Endodermal cell (in vitro differentiated cells): ENCODE results near the gene ZNF567. TPM values are rescaled to one million over a fixed set of nuclear protein-coding genes. Genes with fewer than 3 reads are reported as not detected.

ENCODE experiments used
- DNase-seq: peaks from one replicate; pipeline ENCODE4 v3.0.0-alpha.2; 2017
- H3K27ac ChIP-seq: 2 replicates; pipeline ENCODE4 v1.5.1; 2013; ENCODE audit warnings: mild to moderate bottlenecking, low read depth, low read length, moderate library complexity
- H3K27me3 ChIP-seq: 2 replicates; pipeline ENCODE4 v1.6.1; 2013; ENCODE audit warnings: mild to moderate bottlenecking, low read length, moderate library complexity; ENCODE audit not compliant: insufficient read depth, control insufficient read depth, poor library complexity, severe bottlenecking
- H3K36me3 ChIP-seq: 2 replicates; pipeline ENCODE4 v1.7.0; 2013; ENCODE audit warnings: mild to moderate bottlenecking, low read length, moderate library complexity; ENCODE audit not compliant: control insufficient read depth, insufficient read depth
- H3K4me1 ChIP-seq: one replicate; pipeline ENCODE4 v1.7.0; 2013; ENCODE audit warnings: low read length; ENCODE audit not compliant: control insufficient read depth, insufficient read depth
- H3K4me3 ChIP-seq: 2 replicates; pipeline ENCODE4 v1.5.1; 2013; ENCODE audit warnings: mild to moderate bottlenecking, low read length, moderate library complexity
- H3K9ac ChIP-seq: 2 replicates; pipeline ENCODE4 v1.6.1; 2013; ENCODE audit warnings: mild to moderate bottlenecking, low read length, moderate library complexity; ENCODE audit not compliant: poor library complexity, severe bottlenecking; ENCODE audit errors: extremely low read depth
- H3K9me3 ChIP-seq: 2 replicates; pipeline ENCODE4 v1.6.1; 2013; ENCODE audit warnings: mild to moderate bottlenecking, low read length, moderate library complexity; ENCODE audit not compliant: control insufficient read depth
- H3K27ac Mint-ChIP-seq: 2 replicates; pipeline ENCODE4 v1.8.0; 2020; ENCODE audit warnings: mixed read lengths
- H3K27me3 Mint-ChIP-seq: 2 replicates; pipeline ENCODE4 v1.8.0; 2021; ENCODE audit warnings: mild to moderate bottlenecking, mixed read lengths; ENCODE audit not compliant: insufficient read depth
- H3K36me3 Mint-ChIP-seq: 2 replicates; pipeline ENCODE4 v1.8.0; 2020; ENCODE audit warnings: low read depth, mixed read lengths
- H3K4me1 Mint-ChIP-seq: 2 replicates; pipeline ENCODE4 v1.8.0; 2020; ENCODE audit warnings: mixed read lengths
- H3K4me3 Mint-ChIP-seq: 2 replicates; pipeline ENCODE4 v1.8.0; 2020; ENCODE audit warnings: mild to moderate bottlenecking, moderate library complexity, mixed read lengths
- H3K9me3 Mint-ChIP-seq: 2 replicates; pipeline ENCODE4 v1.8.0; 2020; ENCODE audit warnings: mild to moderate bottlenecking, mixed read lengths
- WGBS, 2 experiments: methylation state at CpG; one replicate each; pipeline versions ENCODE4 v1.1.5 to v1.1.7; 2013; ENCODE audit warnings: missing lambda C conversion rate in 2 of 2, mixed read lengths in 1 of 2; ENCODE audit not compliant: insufficient coverage in 1 of 2, insufficient read length in 1 of 2; 5-methylcytosine and 5-hydroxymethylcytosine counted together
- total RNA-seq, 2 donors: library from RNA; stranded (reverse); fragmentation: NEBNext Ultra II Directional in 1 of 2; extraction: Animal tissue kit (Norgen Biotek cat#: 25700) in 1 of 2; gene quantifications; 2 replicates in 1 of 2; 3 replicates in 1 of 2; pipeline ENCODE4 v1.2.1, GENCODE V29; 2021
- TF ChIP-seq, protein P1 (sequence below): fragments of 200-600 bp; sonication (generic); conservative IDR thresholded peaks from 2 replicates; pipeline ENCODE4 v1.5.0; 2021; ENCODE audit warnings: antibody characterized with exemption, mild to moderate bottlenecking

ZNF567 gene
- total RNA-seq, 2 donors from 2014 or later = 14.3 to 17.2 TPM

DNA sequence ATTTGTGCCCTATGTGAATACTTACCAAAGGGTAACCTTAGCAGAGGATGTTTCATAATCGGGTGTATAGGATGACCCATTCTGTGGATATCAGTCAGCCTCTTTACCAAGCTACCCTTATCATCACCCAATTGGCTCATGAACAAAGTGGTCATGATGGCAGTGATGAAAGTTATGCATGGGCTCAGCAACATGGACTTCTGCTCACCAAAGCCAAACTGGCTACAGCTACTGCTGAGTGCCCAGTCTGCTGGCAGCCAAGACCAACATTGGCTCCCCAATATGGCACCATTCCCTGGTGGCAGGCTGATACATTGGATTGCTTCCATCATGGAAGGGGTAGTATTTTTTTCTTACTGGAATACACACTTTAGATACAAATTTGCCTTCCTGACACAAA is 15.0 kb upstream of the ZNF567 start:
- no peak for DNase-seq
- 100% methylated on average over 1 of the region's 1 CpG; no CpG with 5 or more reads in 1 of the 2 experiments for WGBS, 2 experiments
- Mint-ChIP-seq H3K27me3 (no peaks in the 10 kb centered on the region), H3K36me3 (peaks cover 23% of the 10 kb centered on the region), H3K4me1 (peaks cover 12% of the 10 kb centered on the region), H3K27ac (no peak overlapping the region), H3K9me3 (peaks cover 4% of the 10 kb centered on the region), H3K4me3 (no peak overlapping the region)
- H3K27me3 ChIP-seq = no peaks in the 10 kb centered on the region
- TF ChIP-seq, protein P1, sequence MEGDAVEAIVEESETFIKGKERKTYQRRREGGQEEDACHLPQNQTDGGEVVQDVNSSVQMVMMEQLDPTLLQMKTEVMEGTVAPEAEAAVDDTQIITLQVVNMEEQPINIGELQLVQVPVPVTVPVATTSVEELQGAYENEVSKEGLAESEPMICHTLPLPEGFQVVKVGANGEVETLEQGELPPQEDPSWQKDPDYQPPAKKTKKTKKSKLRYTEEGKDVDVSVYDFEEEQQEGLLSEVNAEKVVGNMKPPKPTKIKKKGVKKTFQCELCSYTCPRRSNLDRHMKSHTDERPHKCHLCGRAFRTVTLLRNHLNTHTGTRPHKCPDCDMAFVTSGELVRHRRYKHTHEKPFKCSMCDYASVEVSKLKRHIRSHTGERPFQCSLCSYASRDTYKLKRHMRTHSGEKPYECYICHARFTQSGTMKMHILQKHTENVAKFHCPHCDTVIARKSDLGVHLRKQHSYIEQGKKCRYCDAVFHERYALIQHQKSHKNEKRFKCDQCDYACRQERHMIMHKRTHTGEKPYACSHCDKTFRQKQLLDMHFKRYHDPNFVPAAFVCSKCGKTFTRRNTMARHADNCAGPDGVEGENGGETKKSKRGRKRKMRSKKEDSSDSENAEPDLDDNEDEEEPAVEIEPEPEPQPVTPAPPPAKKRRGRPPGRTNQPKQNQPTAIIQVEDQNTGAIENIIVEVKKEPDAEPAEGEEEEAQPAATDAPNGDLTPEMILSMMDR = no peak
- H3K9me3 ChIP-seq = peaks cover 12% of the 10 kb centered on the region
- H3K9ac ChIP-seq = no peak overlapping the region
- H3K4me3 ChIP-seq = no peak overlapping the region
- H3K36me3 ChIP-seq = peaks cover 7% of the 10 kb centered on the region
- no peaks in the 10 kb centered on the region for H3K4me1 ChIP-seq
- H3K27ac ChIP-seq = no peak overlapping the region

DNA sequence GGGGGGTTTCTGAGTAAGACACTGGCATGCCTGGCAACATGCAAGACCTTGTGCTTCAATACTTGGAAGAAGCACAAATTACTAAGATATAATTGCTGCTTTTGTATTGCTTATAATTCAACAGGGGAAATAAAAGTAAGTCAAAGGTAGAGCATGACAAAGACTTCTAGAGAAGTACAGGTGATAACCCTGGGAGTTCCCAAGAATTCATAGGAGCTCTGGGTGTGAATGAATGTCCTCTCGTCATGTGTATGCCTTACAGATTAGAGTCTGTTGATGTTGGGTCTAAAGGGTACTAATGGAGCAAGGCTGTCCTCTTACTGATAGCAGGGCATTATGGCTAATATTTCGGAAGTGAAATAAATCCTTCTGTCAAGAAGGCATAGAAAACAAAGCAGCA is 13.2 kb upstream of the ZNF567 start:
- Mint-ChIP-seq H3K4me1 (peaks cover 3% of the 10 kb centered on the region), H3K36me3 (peaks cover 39% of the 10 kb centered on the region), H3K27ac (no peak overlapping the region), H3K9me3 (peaks cover 8% of the 10 kb centered on the region), H3K4me3 (no peak overlapping the region), H3K27me3 (no peaks in the 10 kb centered on the region)
- no peak for DNase-seq
- H3K4me3 ChIP-seq = no peak overlapping the region
- H3K9me3 ChIP-seq = peaks cover 27% of the 10 kb centered on the region
- no peak overlapping the region for H3K9ac ChIP-seq
- WGBS, 2 experiments = 87 to 88% methylated on average over 2 of the region's 2 CpGs
- H3K27ac ChIP-seq = no peak overlapping the region
- H3K36me3 ChIP-seq = peaks cover 22% of the 10 kb centered on the region
- H3K27me3 ChIP-seq = no peaks in the 10 kb centered on the region
- TF ChIP-seq, protein P1 = no peak
- no peaks in the 10 kb centered on the region for H3K4me1 ChIP-seq

DNA sequence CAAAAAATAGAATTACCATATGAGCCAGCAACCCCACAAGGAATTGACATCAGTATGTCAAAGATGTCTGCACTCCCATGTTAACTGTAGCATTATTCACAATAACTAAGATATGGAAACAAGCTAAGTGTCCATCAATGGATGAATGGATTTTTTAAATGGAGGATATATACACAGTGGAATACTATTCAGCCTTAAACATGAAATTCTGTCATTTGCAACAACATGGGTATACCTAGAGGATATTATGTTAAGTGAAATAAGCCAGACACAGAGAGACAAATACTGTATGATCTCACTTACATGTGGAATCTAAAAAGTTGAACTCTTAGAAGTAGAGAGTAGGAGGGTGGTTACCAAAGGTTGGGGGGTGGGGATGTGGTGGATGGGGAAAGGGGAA is 8.0 kb upstream of the ZNF567 start:
- H3K4me3 Mint-ChIP-seq = no peak overlapping the region
- no peaks in the 10 kb centered on the region for H3K4me1 ChIP-seq
- H3K27ac ChIP-seq = no peak overlapping the region
- H3K9me3 Mint-ChIP-seq = peaks cover 8% of the 10 kb centered on the region
- H3K4me1 Mint-ChIP-seq = no peaks in the 10 kb centered on the region
- DNase-seq = no peak
- H3K9me3 ChIP-seq = peaks cover 24% of the 10 kb centered on the region
- H3K27me3 Mint-ChIP-seq = no peaks in the 10 kb centered on the region
- no peak overlapping the region for H3K4me3 ChIP-seq
- peaks cover 54% of the 10 kb centered on the region for H3K36me3 Mint-ChIP-seq
- peaks cover 39% of the 10 kb centered on the region for H3K36me3 ChIP-seq
- no peak overlapping the region for H3K9ac ChIP-seq
- TF ChIP-seq, protein P1 = no peak
- no peaks in the 10 kb centered on the region for H3K27me3 ChIP-seq
- no peak overlapping the region for H3K27ac Mint-ChIP-seq
